ENCODE results near the gene MPV17L2.

- TF ChIP-seq CTCF (IDR thresholded peaks at IDR 0.05; ENCODE audit: low read depth, low read length, missing input control): no peak
- TF ChIP-seq ATF3 (IDR thresholded peaks at IDR 0.05): no peak
- TF ChIP-seq SP1 (IDR thresholded peaks at IDR 0.05): no peak
- TF ChIP-seq YY1 (IDR thresholded peaks at IDR 0.05): no peak
- TF ChIP-seq GABPA (IDR thresholded peaks at IDR 0.05 in 1 of 2, conservative IDR thresholded peaks at IDR 0.05 in 1 of 2): no peak
These were observed 28.9 kb upstream of the MPV17L2 start for GRCh38 chr19:18164072-18164471.
